ENCODE measurements around the gene PLCD1. TPM values are rescaled to one million over a fixed set of nuclear protein-coding genes. Genes with fewer than 3 reads are reported as not detected.

The PLCD1 gene
- total RNA-seq, 4 donors from 2014 or later = 9.7 to 41.5 (median 27.2) TPM

GRCh38 chr3:37995652-37996641, 33.5 kb downstream of the PLCD1 start:
- intact Hi-C loops (cut with DNase I; ENCODE audit: low total_unique reads) = no loop called here

GRCh38 chr3:37994639-37994972, 34.8 kb downstream of the PLCD1 start:
- DNase-seq = no peak
- TF ChIP-seq CTCF (IDR thresholded peaks at IDR 0.05) (no peak), POLR2A (IDR thresholded peaks at IDR 0.05) (no peak)
- peaks cover 5 to 8% of the 10 kb centered on the region in 2 donors for H3K4me1 ChIP-seq
- H3K27me3 ChIP-seq = no peaks in the 10 kb centered on the region
- intact Hi-C loops (cut with DNase I; ENCODE audit: low total_unique reads) = no loop called here
- peak overlapping the region; percentile 37 to 54 for H3K4me3 ChIP-seq
- no peaks in the 10 kb centered on the region for H3K36me3 ChIP-seq
- H3K27ac ChIP-seq = peak overlapping the region; percentile 67 to 83
- H3K9me3 ChIP-seq = no peaks in the 10 kb centered on the region

More at GRCh38 chr3:37995652-37996641, 33.5 kb downstream of the PLCD1 start:
- TF ChIP-seq CTCF (IDR thresholded peaks at IDR 0.05) (no peak), POLR2A (IDR thresholded peaks at IDR 0.05) (no peak)
- Histone ChIP-seq H3K4me3 (no peak overlapping the region), H3K9me3 (no peaks in the 10 kb centered on the region), H3K36me3 (no peaks in the 10 kb centered on the region), H3K27me3 (no peaks in the 10 kb centered on the region), H3K4me1 (peaks cover 5 to 8% of the 10 kb centered on the region in 2 donors), H3K27ac (no peak overlapping the region)
- DNase-seq = no peak

- Histone ChIP-seq H3K4me3 (peak overlapping the region; percentile 37 to 54), H3K9me3 (no peaks in the 10 kb centered on the region), H3K27me3 (no peaks in the 10 kb centered on the region), H3K27ac (peak overlapping the region; percentile 67 to 83), H3K36me3 (no peaks in the 10 kb centered on the region), H3K4me1 (peaks cover 5% of the 10 kb centered on the region in 2 donors)
- DNase-seq = peak; percentile 83 to 87
- TF ChIP-seq POLR2A (IDR thresholded peaks at IDR 0.05) (peak in 1 of 2 donors; percentile 53), CTCF (IDR thresholded peaks at IDR 0.05) (peak in 3 of 4 experiments; percentile 4 to 24 (median 21))
- intact Hi-C loops (cut with DNase I; ENCODE audit: low total_unique reads) = no loop called here
Observed at GRCh38 chr3:37993820-37994638, 35.4 kb downstream of the PLCD1 start.

- peak overlapping the region; percentile 37 to 54 for H3K4me3 ChIP-seq
- no peaks in the 10 kb centered on the region for H3K9me3 ChIP-seq
- intact Hi-C loops (cut with DNase I; ENCODE audit: low total_unique reads) = no loop called here
- DNase-seq = no peak
- no peaks in the 10 kb centered on the region for H3K36me3 ChIP-seq
- H3K27me3 ChIP-seq = no peaks in the 10 kb centered on the region
- TF ChIP-seq POLR2A (IDR thresholded peaks at IDR 0.05) (no peak), CTCF (IDR thresholded peaks at IDR 0.05) (no peak)
- peaks cover 4 to 5% of the 10 kb centered on the region in 2 donors for H3K4me1 ChIP-seq
- peak overlapping the region; percentile 67 to 83 for H3K27ac ChIP-seq
Observed at GRCh38 chr3:37993460-37993819, 36.0 kb downstream of the PLCD1 start.

Data from uterus (tissue), 4 donors.